ACC112 (cell line): ENCODE data around the gene LRRC70.

Experiments used
- H2AFZ ChIP-seq: fragments of 200-600 bp; sonication (generic); one replicate; pipeline ENCODE4 v1.6.0; 2017; ENCODE audit warnings: antibody characterized with exemption, low read length; ENCODE audit not compliant: unreplicated experiment
- H3K27ac ChIP-seq: fragments of 200-600 bp; sonication (generic); 2 replicates; pipeline ENCODE4 v1.5.1; 2014; ENCODE audit warnings: low read depth, mild to moderate bottlenecking, antibody characterized with exemption, low read length, moderate library complexity
- H3K27me3 ChIP-seq: fragments of 200-600 bp; sonication (generic); 2 replicates; pipeline ENCODE4 v1.6.1; 2014; ENCODE audit warnings: mild to moderate bottlenecking, antibody characterized with exemption, low read length, moderate library complexity, mixed read lengths; ENCODE audit not compliant: insufficient read depth
- H3K36me3 ChIP-seq: fragments of 200-600 bp; sonication (generic); 2 replicates; pipeline ENCODE4 v1.6.1; 2016; ENCODE audit warnings: mild to moderate bottlenecking, antibody characterized with exemption, low read length, moderate library complexity, mixed read lengths; ENCODE audit not compliant: insufficient read depth
- H3K4me1 ChIP-seq: fragments of 200-600 bp; sonication (generic); one replicate; pipeline ENCODE4 v1.6.1; 2016; ENCODE audit warnings: low read length, mixed read lengths; ENCODE audit not compliant: insufficient read depth, unreplicated experiment, control insufficient read depth
- H3K4me3 ChIP-seq: fragments of 200-600 bp; sonication (generic); 2 replicates; pipeline ENCODE4 v1.5.1; 2014; ENCODE audit warnings: mild to moderate bottlenecking, low read depth, low read length
- H3K79me2 ChIP-seq: fragments of 200-600 bp; sonication (generic); one replicate; pipeline ENCODE4 v1.6.0; 2016; ENCODE audit warnings: low read length; ENCODE audit not compliant: control insufficient read depth, unreplicated experiment, insufficient read depth

Gene LRRC70

DNA sequence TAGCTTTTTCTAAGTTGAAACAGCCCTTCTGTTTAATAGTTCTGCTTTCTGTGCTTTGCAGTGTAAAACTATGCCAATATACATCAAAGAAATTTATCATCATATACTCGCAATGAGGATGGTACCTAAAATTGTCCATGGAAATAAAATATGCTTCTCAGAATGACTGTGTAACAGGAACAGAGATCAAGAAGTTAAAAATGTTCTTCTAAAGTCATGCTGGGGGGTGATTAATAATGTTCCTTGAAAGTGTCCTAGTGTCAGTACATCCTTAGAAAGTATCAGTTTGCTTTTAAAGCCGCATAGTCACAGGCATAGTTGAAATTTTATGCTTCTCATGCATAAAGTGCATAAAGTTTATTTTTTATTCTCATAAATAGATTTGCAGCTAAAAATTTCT, 4.0 kb upstream of the LRRC70 start:
- no peak overlapping the region for H2AFZ ChIP-seq
- no peak overlapping the region for H3K27ac ChIP-seq
- no peak overlapping the region for H3K4me3 ChIP-seq
- peaks cover 6% of the 10 kb centered on the region for H3K4me1 ChIP-seq
- H3K36me3 ChIP-seq, result no peaks in the 10 kb centered on the region
- no peaks in the 10 kb centered on the region for H3K79me2 ChIP-seq
- no peaks in the 10 kb centered on the region for H3K27me3 ChIP-seq

DNA sequence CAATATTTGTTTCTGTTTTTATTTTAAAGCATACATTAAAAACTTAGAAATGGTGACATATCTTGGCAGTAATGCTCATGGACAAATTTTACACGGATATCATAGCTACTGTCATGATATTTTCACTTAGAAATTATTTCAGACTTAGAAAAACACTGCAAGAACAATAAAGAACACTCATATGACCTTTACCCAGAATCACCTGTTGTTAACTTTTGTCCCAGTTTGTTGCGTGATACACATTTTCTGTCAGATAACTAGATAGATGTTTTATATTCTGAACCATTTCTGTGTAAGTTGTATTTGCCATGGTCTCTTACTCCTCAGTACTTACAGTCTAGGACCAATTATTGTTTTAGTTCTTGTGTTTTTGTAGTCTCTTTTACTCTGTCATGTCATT, 3.6 kb upstream of the LRRC70 start:
- H3K79me2 ChIP-seq, result no peaks in the 10 kb centered on the region
- H3K36me3 ChIP-seq, result no peaks in the 10 kb centered on the region
- no peak overlapping the region for H2AFZ ChIP-seq
- H3K27ac ChIP-seq, result no peak overlapping the region
- no peak overlapping the region for H3K4me3 ChIP-seq
- no peaks in the 10 kb centered on the region for H3K27me3 ChIP-seq
- H3K4me1 ChIP-seq, result peaks cover 6% of the 10 kb centered on the region

- Histone ChIP-seq H2AFZ (no peak overlapping the region), H3K4me1 (peaks cover 6% of the 10 kb centered on the region), H3K27ac (no peak overlapping the region), H3K27me3 (no peaks in the 10 kb centered on the region), H3K36me3 (no peaks in the 10 kb centered on the region), H3K4me3 (no peak overlapping the region), H3K79me2 (no peaks in the 10 kb centered on the region)
Observed at GRCh38 chr5:62575489-62575888, 3.1 kb upstream of the LRRC70 start.

DNA sequence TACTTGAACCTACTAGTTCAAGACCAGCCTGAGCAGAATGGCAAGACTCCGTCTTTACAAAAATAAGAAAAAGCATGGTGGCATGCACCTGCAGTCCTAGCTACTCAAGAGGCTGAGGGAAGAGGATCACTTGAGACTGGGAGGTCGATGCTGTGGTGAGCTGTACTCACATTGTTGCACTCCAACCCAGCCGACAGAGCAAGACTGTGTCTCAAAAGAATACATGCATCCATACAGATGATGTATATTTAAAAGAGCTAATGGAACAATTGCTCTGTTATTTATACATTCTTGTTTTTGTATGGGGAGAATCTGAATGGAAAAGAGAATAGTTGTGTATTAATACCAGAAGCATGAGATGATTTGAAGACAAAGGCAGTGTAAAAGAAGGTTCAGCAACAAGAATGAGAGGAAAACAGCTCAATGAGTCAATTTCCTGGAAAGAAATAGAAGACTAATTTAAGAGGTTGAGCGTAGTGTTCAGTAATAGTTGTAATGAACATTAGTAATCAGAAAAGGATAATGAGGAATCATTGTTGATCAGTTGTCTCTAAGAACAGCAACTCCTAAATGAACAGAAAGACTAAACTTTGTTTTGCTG, 1.9 kb upstream of the LRRC70 start:
- H3K27ac ChIP-seq, result no peak overlapping the region
- peaks cover 6% of the 10 kb centered on the region for H3K4me1 ChIP-seq
- no peak overlapping the region for H2AFZ ChIP-seq
- no peaks in the 10 kb centered on the region for H3K79me2 ChIP-seq
- H3K27me3 ChIP-seq, result no peaks in the 10 kb centered on the region
- no peaks in the 10 kb centered on the region for H3K36me3 ChIP-seq
- H3K4me3 ChIP-seq, result no peak overlapping the region

- no peaks in the 10 kb centered on the region for H3K36me3 ChIP-seq
- H3K4me1 ChIP-seq, result peaks cover 6% of the 10 kb centered on the region
- no peak overlapping the region for H2AFZ ChIP-seq
- H3K4me3 ChIP-seq, result no peak overlapping the region
- no peaks in the 10 kb centered on the region for H3K27me3 ChIP-seq
- H3K79me2 ChIP-seq, result no peaks in the 10 kb centered on the region
- H3K27ac ChIP-seq, result no peak overlapping the region
Observed at GRCh38 chr5:62577488-62577887, 1.1 kb upstream of the LRRC70 start.

GRCh38 chr5:62579761-62580160, 1.1 kb downstream of the LRRC70 start:
- Histone ChIP-seq H3K4me1 (peaks cover 6% of the 10 kb centered on the region), H3K27ac (no peak overlapping the region), H3K27me3 (no peaks in the 10 kb centered on the region), H3K4me3 (no peak overlapping the region), H3K36me3 (no peaks in the 10 kb centered on the region), H3K79me2 (no peaks in the 10 kb centered on the region), H2AFZ (no peak overlapping the region)

DNA sequence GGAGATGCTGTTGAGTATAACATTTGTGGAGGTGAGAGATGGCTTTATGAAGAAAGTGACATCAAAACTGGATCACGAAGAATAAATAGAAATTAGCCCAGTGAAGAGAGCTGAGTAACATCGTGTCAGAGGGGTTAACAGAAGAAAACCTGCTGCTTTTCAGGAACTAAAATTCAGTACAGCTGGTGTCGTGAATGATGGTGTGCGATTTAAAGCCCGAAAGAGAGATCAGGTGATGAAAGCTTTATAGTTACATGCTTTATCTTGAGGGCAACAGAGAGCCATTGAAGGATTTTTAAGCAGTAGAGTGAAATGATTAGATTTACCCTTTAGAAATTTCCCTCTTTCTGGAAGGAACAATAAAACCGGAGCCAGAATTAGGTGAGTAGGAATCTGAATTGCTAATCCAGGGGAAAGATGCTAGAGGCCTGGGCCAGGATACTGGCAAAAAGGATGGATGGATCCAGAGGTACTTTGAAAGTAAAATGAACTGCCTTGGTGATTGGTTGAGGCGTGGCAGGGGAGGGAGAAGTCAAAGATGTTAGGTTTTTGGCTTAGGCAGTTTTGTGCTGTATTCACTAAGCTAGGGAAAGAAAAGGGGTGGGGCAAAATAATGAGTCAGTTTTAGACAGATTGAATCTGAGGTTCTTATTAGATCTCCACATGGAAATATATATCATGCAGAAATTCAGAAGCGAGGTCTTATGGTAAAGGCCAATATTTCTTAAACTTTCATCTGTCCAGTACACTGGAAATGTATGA, 3.4 kb downstream of the LRRC70 start:
- Histone ChIP-seq H3K27ac (no peak overlapping the region), H3K4me1 (peaks cover 10% of the 10 kb centered on the region), H3K4me3 (no peak overlapping the region), H2AFZ (no peak overlapping the region), H3K36me3 (no peaks in the 10 kb centered on the region), H3K79me2 (no peaks in the 10 kb centered on the region), H3K27me3 (no peaks in the 10 kb centered on the region)

DNA sequence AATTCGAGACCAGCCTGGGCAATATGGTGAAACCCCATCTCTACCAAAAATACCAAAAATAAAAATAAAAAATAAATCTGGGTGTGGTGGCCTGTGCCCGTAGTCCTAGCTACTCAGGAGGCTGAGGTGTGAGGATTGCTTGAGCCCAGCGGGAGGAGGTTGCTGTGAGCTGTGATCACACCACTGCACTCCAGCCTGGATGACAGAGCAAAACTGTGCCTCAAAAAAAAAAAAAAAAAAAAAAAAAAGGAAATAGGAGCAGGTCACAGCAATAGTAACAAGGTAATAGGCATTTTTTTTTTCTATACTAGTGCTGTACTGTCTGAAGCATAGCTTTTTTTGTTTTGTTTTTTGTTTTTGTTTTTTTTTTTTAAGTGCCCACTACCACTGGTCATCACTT, 5.8 kb downstream of the LRRC70 start:
- Histone ChIP-seq H3K4me1 (peaks cover 9% of the 10 kb centered on the region), H3K27ac (no peak overlapping the region), H3K79me2 (no peaks in the 10 kb centered on the region), H3K27me3 (no peaks in the 10 kb centered on the region), H2AFZ (no peak overlapping the region), H3K4me3 (no peak overlapping the region), H3K36me3 (no peaks in the 10 kb centered on the region)

DNA sequence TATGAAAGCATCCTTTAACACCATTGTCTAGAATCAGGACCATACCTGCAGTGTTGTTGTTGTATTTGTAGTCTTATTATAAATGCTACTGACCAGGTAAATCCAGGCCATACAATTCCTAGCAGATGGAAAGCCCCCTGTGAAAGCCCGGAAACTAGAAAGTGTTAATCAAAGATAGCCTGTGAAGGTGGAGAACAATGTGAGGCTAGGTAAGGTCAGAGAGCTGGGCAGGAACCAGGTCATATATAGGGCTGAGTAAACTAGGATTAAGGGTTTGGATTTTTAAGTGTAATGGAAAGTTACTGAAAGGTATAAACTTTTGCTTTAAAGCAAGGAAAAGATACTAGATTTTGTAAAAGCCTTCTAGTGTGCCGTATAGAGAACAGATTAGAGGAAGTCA, 6.7 kb downstream of the LRRC70 start:
- no peaks in the 10 kb centered on the region for H3K27me3 ChIP-seq
- H3K27ac ChIP-seq, result no peak overlapping the region
- no peaks in the 10 kb centered on the region for H3K36me3 ChIP-seq
- H3K4me1 ChIP-seq, result peaks cover 9% of the 10 kb centered on the region
- H2AFZ ChIP-seq, result no peak overlapping the region
- H3K79me2 ChIP-seq, result no peaks in the 10 kb centered on the region
- H3K4me3 ChIP-seq, result no peak overlapping the region

GRCh38 chr5:62585751-62586150, 7.1 kb downstream of the LRRC70 start:
- Histone ChIP-seq H3K27ac (no peak overlapping the region), H3K4me1 (peaks cover 9% of the 10 kb centered on the region), H3K4me3 (no peak overlapping the region), H3K36me3 (no peaks in the 10 kb centered on the region), H3K79me2 (no peaks in the 10 kb centered on the region), H3K27me3 (no peaks in the 10 kb centered on the region), H2AFZ (no peak overlapping the region)

GRCh38 chr5:62587737-62588136, 9.1 kb downstream of the LRRC70 start:
- no peak overlapping the region for H2AFZ ChIP-seq
- H3K4me3 ChIP-seq, result no peak overlapping the region
- no peaks in the 10 kb centered on the region for H3K79me2 ChIP-seq
- H3K27ac ChIP-seq, result no peak overlapping the region
- H3K36me3 ChIP-seq, result peaks cover 7% of the 10 kb centered on the region
- H3K4me1 ChIP-seq, result peaks cover 10% of the 10 kb centered on the region
- H3K27me3 ChIP-seq, result no peaks in the 10 kb centered on the region
